HG02610 (cell line): ENCODE data around the gene RNF149.
A peak's percentile ranks its signal among the peaks of the same experiment; 100 is the strongest.

Experiments used
- ATAC-seq: cut with Tn5 transposase; IDR thresholded peaks from one replicate; pipeline ENCODE4 v1.9.1; 2021; ENCODE audit warnings: mild to moderate bottlenecking, moderate library complexity; ENCODE audit not compliant: unreplicated experiment

The RNF149 gene

DNA sequence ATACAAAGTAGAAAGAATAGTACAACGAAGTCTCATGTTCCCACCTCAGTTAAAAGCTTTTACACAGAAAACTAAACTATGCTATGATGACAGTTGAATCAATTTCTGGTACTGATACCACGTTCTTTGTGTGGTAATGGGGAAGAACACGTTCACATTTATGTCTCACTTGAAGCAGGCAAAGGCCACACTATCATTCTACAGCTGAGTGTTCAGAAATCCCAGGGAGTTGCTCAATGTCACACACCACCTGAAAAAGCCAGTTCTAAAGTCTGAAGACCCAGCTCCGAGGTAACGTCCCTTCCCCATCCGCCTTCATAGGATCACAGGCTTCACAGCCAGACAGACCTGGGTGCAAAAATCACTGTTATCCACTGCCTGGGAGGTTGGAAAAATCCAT is 8.9 kb downstream of the RNF149 start:
- no peak for ATAC-seq

DNA sequence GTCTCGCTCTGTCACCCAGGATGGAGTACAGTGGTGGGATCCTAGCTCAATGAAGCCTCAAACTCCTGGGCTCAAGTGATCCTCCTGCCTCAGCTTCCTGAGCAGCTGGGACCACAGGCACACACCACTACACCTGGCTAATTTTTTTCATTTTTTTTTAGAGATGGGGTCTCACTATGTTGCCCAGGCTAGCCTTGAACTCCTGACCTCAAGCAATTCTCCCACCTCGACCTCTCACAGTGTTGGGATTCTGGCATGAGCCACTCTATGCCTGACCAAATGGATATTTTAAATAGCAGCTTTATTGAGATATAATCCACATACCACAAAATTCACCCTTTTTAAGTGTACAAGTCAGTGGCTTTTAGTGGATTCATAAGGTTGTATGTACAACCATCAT is 11.1 kb downstream of the RNF149 start:
- no peak for ATAC-seq

DNA sequence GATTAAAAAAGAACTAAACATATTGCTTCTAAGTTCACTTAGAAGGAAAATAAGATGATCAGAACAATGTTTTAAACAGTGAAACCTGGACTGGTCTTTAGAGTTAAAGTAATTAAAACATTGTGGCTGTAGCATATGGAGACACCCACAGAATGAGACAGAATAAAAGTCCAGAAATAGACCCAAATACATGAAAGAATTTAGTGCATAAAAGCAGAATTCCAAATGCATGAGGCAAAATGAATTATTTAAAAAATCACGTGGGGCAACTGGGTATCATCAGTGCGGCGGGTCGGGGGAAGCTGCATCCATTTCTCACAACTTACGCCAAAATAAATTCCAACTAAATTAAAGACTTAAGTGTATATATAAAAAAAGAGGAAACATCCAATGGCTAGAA is 12.1 kb downstream of the RNF149 start:
- ATAC-seq, result no peak

DNA sequence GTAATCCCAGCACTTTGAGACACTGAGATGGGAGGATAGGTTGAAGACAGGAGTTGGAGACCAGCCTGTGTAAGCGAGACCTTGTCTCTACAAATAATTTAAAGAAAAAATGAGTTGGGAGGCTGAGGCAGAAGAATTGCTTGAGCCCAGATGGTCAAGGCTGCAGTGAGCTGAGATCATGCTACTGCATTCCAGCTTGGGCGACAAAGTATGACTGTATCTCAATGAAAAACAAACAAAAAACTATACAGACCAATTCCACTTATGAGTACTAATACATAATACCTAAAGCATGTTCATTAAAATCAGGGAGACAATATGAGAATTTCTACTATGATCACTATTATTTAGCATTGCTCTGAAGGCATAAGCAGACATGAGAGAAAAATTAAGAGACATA is 12.6 kb downstream of the RNF149 start:
- no peak for ATAC-seq

DNA sequence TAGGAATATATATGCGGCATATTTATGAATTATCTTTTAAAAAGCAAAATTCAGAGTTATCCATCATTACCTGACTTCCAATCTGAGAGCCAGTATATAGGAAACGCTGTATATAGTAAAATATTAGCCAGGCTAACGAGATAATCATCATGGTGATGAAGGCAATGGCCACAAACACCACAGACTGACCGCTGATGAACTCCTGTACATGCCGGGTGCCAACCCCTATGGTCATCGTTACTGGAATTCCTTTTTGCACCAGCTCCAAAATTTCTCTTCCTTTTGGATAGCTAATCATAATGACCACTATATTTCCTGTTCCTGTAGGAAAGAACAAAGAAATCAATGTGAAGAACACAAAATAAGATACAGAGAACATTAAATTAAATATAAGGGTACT is 13.6 kb downstream of the RNF149 start:
- no peak for ATAC-seq

DNA sequence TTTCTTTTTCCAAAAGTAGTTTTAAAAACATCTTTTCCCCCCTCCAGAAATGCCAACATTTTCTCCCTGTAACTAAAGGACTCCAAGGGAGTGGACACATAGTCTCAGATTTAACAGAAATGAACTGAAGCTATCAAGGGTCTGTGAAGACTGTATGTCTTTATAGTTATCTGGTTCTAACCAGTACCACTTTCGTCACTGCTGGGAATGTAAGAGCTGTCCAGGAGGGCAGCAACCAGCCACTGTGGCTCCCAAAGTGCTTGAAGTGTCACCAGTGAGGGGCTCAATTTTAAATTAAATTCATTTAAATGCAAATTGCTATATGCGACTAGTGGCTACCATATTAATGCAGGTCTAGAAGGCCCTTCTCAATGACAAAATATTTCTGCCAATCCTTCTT is 15.0 kb downstream of the RNF149 start:
- no peak for ATAC-seq

DNA sequence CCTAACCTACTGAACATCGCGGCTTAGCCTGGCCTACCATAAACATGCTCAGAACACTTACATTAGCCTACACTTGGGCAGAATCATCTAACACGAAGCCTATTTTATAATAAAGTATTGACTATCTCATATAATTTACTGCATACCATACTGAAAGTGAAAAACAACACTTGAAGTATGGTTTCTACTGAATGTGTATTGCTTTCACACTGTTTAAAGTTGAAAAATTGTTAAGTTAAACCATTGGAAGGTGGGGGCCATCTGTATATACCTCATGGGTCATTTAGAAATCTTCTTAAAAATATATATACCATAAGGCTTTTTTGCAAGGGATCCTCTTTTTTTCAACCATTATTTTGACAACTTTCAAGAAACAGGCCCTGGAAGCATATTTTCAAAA is 16.5 kb downstream of the RNF149 start:
- ATAC-seq, result no peak

DNA sequence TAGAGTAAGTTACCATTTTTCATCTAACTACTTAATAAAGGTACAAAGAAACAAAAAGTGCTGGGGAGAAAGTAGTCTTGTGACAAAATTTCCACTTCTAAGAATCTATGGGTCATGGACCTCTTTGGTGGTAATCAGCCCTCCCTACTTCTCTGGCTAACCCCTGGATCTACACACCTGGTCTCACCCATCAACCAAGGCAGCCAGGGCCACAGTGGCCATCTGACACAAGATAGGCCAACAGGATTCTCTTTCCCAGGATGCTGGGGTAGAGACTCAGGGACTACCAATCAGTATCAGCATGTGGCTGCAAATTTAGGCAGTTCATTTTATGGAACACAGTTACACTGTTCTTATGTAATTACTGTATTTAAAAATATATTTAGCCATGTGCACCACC is 17.8 kb downstream of the RNF149 start:
- no peak for ATAC-seq

DNA sequence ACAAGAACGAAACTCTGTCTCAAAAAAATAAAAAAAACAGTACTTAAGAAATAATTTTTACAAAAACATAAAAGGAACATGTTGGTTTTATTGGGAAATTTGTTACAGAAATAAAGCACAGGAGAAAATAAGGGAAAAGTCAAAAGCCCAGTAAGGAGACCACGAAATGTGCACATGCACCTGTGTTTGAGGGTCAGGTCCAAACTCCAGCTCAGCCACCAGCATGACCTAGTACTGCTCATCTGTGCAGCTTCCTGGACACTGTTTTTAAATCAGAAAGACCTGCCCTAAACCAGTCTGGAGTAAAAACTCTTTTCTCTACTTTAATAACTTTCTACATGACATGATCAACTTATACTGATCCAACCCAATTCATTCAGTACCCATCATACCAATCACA is 21.2 kb downstream of the RNF149 start:
- no peak for ATAC-seq

DNA sequence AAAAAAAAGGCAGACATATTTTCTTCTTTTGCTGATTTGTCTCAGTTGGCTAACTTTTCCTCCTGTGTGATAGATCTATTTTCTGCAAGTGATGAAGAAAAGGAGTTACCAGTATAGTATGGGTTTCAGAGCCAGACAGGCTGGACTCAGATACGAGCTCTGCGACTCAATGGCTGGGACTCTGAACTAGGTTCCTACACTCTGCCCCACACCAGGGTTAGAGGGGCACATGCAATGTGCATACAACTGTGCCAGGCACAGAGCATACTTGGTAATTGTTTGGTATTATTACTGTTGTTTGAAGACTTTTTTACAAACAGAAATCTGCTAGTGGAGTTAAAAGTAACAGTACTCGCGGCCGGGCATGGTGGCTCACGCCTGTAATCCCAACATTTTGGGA is 21.8 kb downstream of the RNF149 start:
- ATAC-seq, result no peak

DNA sequence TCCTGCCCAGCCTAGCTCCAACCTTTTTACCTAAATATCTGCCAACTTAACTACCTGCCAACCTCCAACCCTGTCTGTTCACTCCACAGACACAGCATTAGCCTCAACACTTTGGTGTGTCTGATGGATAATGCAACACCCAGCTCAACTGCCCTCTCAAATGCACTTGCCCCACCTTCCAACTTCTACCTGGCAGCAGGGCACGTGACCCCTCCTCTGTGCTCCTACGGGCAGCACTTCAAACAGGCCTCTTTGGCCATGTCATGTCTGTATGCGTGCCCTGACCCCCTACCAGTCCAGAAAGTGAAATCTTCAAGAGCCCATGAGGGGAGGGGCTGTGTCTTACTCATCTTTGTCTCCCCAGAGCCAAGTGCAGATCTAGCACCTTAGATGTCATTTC is 25.5 kb downstream of the RNF149 start:
- no peak for ATAC-seq

DNA sequence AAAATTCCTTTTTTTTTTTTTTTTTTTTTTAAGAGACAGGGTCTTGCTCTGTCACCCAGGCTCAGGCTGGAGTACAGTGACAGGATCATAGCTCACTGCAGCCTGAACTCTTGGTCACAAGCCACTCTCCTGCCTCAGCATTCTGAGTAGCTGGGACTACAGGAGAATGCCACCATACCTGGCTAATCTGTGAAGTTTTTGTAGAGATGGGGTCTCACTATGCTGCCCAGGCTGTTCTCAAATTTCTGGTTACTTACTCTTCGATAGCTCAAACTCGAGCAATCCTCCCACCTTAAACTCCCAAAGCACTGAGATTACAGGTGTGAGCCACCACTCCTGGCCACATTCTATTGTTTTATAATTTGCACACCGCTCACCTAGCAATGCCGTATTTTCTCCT is 27.0 kb downstream of the RNF149 start:
- ATAC-seq, result no peak

DNA sequence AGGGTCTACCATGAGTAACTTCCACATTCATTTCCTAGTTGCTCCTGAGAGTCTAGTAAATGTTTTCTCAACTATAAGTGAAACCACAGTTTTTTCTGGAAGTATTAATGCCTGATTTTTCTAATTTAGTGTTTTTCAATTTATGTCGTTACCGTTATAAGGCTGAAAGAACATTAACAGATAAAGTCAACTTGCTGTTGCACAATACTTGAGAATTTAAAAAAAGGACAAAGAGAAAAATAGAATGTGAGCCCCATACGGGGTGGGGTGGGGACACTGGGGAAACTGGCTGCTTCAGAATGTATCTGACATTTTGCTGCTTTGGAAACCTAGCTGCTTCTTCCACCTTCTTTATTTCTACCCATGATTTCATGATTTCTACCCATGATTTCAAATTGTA is 29.6 kb downstream of the RNF149 start:
- no peak for ATAC-seq

DNA sequence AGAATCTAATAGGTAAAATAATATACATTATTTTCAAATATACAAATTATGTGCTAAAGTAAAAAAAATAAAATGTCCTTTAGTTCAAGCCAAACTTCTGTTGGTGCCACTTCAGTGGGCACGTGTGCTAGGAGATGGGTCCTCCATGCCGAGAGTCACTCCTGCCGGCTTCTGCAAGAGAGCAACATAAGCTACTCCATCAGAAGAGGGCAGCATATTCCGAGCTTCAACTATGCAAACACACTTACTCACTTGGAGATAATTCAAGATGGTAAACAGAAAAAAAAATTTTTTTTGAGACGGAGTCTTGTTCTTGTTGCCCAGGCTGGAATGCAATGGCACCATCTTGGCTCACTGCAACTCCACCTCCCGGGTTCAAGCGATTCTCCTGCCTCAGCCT is 31.4 kb downstream of the RNF149 start:
- no peak for ATAC-seq

DNA sequence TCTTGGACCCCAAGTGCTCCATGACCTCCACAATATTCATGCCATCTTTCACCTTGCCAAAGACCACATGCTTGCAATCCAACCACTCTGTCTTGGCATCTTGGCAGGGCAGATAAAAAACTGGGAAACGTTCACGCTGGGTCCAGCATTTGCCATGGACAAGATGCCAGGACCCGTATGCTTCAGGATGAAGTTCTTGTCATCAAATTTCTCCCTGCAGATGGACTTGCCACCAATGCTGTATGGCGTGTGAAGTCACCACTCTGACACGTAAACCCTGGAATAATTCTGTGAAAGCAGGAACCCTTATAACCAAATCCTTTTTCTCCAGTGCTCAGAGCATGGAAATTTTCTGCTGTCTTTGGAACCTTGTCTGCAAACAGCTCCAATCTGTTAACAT is 34.4 kb downstream of the RNF149 start:
- no peak for ATAC-seq

DNA sequence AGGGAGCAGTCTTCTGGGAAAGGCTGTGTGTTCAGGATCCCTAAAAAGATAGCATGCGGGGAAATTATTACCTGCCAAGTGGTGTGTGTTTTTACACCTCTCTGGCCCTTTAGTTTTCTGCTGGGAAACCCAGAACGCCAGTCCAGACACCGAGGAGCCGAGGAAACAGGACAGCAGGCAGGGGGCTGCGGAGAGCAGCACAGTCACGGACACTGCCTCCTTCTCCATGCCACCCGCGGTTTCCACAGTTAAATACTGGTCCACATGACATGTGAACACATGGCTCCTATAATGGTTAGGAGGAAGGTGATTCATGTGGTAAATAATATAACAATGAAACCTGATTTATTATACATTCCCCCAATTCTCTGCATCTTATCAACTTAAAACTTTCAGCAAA is 35.4 kb downstream of the RNF149 start:
- no peak for ATAC-seq

DNA sequence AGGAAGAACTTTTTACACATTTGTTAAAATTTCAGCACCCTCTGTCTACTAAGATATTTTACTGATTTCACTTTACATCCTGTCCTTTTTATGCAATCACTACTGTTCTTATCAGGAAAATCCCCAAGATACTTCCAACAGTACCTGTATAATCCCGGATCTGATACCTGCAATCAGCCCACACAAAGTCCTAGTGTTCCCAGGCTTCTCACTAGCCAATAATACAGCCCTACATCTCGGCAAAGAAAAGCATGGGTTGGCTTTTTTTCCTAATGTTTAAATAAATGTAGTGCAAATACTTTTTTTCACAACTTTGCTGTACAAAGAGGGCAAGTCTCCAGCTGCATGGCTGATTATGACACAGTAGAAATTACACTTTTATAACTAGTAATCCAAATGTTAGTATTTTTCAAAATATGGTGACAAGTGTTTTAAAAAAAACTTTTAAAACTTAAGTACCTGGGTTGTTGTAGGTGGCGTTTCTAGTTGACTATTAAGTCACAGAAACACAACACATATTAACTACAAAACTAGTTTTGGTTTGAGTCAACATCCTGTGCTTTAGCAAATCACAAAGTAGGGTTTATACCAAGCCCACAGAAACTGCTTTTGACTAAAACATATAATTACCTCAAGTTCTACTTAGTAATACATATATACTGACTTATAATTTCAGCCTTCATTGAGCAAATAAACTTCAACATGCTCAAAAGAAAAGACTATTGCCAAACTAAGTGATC is 36.3 kb downstream of the RNF149 start:
- peak; percentile 86 for ATAC-seq

DNA sequence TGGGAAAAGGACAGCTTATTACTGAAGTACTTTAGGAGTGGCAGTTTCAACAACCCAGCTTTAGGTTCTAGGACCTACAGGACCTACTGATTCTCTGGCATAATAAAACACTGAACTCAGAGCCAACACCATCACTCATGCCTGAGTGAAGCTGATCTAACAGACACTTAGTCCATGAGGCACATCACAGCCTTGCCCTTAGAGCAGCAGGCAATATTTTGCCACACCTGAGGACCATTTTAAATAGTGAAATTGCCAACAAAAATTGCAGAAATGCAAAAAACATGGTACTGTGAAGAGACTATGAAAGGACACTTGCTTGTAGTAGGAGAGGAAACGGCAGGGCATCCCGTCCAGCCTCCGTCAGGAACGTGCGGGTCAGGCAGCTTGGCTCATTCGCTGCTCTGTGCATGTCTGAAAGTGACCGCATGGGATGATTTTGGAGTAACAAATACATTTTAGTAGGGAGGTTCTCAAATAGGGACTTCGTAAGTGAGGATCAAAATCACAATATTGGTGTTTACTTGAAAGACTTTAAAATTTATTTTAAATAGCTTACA is 37.7 kb downstream of the RNF149 start:
- ATAC-seq, result no peak

DNA sequence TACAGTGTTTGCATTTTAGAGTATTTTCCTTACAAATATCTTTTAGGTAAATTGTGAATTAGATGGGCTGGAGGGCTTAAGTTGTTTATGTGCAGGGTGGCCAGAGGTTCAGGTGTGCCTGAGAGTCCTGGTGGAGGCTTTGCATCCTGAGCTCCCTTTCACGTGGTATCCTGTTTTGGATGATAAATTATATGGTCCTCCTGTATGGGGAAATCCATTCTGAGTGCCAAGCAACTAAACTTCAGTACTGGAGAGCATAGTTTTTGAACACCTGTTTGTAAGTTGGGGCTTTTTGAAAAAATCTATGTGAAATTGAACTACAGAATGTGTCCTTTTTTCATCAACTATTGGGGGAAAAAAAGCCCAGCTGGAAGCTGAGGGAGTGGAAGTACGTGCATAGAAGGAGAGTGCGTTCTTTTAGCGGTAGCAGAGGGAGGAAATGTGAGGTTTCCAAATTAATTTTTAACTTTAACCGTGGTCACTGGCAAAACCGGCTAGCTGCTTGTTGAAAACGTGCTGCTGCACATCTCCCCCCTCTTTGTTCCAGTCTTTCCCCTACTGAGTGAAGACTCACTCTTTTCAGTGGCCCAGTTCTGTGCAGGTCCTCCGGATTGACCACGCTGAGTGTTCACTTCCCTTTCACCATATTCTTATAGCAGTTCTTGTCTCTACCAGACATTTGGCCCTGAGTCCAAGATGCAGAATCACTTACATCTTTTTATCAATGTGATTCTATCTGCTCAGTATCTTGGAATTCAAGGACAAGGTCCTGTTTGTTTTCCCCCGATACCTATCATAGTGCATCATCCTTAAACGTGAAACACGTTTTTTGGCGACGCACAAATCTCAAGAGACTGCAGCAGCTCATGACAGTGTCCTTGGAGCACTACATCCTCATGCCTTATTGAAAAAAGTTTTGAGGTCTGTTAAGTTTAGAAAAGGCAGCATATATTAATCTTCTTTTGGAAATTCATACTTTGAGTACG is 40.5 kb downstream of the RNF149 start:
- ATAC-seq, result peak; percentile 43

DNA sequence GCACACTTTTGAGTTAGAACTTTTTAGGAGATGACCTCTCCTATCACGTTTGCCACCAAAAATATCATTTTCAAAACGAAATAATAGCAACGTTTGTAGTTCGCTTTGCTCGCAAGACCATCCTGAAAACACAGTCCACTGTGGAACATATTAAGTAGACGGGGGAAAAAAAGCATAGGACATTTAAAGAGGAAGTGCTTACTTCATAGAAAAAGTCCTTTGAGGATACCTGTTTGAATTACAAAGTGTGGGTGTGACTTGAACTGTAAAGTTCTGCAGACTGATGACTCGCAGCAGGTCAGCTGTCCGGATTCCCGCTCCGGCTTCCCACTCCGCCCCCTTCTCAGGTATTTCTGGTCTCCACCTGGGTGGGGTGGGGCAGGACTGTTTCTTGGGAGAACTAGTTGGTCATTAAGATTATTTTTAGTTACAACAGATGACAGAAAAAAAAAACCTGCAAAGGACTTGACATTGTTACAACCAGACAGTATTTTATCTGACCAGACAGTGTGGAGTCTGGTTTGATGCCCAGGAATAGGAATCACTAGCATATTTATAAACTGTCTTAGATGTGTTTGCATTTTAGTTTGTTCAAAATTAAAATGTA is 42.5 kb downstream of the RNF149 start:
- ATAC-seq, result no peak

DNA sequence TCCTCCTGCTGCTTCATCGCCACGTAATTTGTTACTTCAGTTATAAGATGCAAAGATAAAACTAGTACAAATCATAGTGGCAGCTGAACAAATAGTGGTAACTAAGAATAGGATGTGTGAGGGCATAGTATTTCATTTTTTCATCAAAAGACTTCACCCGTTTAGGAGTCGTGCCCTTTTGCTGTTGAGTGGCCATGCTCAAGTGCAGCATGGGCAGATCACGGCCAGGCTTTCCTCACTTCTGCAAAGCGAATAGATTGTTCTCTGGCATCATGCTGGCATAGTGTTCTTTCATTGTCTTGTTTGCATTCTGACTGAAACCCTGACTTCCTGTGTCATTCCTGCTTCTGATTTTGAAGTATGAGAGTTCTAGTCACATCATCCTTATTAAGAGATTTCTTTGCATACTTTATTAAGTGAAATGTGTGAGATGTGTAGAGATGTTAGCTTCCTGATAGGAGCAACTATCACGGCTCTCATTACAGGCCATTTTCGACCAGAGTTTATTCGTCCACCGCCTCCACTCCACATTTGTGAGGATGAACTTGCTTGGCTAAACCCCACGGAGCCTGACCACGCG is 44.1 kb downstream of the RNF149 start:
- ATAC-seq, result no peak
